Hematopoietic multipotent progenitor cell treated with erythropoietin and hydrocortisone succinate and interleukin-3 and kit ligand, for 17 days (in vitro differentiated cells): ENCODE results near the gene MIER3.
A peak's percentile ranks its signal among the peaks of the same experiment; 100 is the strongest.
"Not testable (repeated sequence)": the region's sequence is repeated elsewhere in the genome, so short reads cannot be mapped to it uniquely, and the experiment has no call there.

Experiments used
- DNase-seq: peaks from one replicate; pipeline ENCODE4 v3.0.0-alpha.2; 2015; ENCODE audit warnings: low spot score

The MIER3 gene, protein sequence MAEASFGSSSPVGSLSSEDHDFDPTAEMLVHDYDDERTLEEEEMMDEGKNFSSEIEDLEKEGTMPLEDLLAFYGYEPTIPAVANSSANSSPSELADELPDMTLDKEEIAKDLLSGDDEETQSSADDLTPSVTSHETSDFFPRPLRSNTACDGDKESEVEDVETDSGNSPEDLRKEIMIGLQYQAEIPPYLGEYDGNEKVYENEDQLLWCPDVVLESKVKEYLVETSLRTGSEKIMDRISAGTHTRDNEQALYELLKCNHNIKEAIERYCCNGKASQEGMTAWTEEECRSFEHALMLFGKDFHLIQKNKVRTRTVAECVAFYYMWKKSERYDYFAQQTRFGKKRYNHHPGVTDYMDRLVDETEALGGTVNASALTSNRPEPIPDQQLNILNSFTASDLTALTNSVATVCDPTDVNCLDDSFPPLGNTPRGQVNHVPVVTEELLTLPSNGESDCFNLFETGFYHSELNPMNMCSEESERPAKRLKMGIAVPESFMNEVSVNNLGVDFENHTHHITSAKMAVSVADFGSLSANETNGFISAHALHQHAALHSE

DNA sequence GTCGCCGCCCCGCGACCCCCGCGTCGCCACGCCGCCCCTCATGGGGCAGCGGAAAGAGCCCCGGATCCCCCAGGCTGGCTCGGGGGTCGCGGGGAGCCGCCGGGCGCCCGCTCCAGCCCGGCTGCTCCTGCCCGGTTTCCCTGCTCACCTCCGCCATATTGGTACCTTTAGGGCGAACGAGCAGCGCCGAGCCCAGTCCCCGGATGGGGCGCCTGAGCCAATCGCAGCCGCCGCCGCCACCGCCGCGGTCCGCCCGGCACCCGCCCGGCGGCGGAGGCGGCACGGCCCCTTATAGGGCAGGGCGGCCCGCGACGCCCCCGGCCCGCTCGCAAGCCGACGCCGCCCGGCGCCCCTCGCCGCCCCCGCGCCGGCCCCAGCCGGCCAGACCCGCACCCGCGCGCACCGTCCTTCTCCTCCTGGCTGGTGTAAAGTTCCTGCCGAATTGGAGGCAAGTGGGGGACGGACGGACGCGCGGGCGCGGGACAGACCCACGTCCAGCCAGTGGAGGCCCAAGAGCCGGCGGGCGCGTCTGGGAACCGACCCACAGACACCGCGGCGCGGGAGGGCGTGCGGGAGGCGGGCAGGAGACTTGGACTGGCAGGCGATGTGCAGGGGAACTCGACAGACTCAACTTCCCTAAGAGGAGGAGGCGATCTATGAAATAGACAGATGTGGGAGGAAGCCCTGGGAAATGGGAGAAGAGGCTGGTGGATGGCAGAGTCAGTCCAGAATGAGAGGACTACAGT is at the start of gene MIER3:
TSS of gene MIER3 (minus strand) at position 178 of the 746 bp plus-strand sequence. CDS start at position 157, 21 bp downstream.
- DNase-seq = peak; percentile 58

DNA sequence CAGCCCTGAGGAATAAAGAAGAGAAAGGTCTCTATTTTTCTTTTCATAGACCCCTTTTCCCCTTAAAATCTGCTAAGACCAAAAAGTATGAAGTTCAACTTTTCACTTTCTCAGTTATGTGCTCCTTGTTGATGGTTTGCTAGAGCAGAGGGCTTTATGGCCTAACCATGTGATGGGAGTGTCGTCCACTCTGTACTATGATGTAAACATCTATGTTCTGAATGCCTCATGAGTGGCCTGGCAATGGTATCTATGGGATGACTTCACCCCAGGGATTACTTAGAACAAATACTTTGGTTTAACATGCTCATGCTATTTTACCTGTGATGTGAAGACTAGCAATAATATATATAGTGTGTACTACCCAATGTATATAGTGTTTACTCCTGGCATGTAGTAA is 43.7 kb upstream of the MIER3 start:
- no peak for DNase-seq

DNA sequence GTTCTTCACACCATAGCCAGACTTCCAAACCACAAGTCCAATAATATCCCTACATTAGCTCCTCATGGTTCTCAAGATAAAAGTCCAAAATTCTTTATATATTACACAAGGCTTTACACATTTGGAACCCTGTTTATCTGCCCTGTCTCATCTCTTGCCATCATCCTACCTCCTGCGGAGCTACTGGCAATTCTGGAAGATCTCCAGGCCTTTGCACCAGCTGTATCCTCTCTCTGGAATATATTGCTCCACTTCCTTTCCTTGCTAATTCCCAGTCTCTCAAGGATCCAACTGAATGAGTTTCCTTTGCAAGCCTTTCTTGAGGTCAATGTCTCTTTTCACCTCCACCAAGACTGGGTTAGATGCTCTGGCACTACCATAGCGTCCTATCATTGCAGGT is 41.3 kb upstream of the MIER3 start:
- DNase-seq = no peak

DNA sequence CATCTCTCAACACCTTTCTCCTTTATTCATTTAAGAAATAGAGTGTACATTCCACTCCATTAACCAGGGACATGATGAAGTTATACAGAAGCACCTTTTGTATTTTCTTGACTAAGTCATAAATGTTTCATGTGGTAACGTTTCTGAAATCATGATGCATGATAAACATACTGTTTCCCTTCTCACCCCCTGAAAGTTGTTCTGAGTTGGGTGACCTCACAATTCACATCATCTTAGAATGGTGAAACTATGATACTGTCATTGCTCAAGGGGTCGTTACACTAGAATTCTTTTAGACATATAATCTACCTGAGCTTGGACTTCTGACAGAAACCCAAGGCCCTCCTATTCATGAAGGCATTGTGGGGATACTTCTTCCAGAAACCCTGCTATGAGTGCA is 37.8 kb upstream of the MIER3 start:
- no peak for DNase-seq

DNA sequence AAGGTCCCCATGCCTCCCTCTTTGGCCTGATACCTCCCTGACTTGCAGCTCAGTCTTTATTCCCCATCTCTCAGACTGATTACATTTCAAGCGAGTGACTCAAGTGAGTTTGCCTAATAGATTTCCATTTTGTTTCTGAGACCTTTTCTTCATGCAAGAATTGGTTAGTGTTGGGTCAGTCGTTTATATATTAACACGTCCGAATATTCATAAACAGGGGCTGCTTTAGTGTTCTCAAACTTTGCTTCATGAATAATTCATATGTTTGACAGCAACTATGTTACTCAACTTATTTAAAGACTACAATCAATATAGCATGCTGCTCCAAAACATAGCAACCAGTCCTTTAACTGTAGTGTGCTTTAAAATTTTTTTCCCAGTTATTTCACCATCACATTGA is 36.6 kb upstream of the MIER3 start:
- no peak for DNase-seq

DNA sequence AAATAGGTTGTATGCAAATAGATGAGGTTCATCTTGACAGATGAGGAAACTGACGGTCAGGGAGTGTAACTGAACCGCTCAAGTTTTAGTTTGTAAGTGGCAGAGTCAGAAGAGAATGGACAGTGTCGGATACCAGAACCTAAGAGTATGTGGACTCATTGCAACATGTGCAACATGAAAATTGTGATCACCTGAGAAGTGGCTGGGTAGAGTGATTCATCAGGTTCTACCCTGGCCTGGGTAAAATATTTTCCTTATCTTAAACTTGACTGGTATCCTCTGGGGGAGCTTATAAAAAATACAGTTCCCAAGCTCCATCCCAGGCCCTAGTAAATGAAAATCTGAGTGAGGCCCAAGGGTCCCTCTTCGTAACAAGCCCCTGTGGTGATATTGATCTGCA is 35.2 kb upstream of the MIER3 start:
- DNase-seq = no peak

DNA sequence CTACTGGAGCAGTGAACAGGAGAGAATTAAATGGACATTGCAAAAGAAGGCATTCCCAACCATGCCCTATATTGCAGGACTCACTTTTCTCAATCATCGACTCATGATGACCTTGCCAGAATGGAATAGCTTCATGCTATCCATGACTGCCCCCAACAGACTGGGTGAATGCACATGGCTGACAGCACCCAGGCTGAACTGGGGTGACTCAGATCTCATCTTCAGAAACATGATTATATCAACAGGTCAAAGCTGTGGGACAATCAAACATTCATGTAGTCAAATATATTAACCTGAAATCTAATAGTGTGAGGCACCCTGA is 34.7 kb upstream of the MIER3 start:
- DNase-seq = no peak

DNA sequence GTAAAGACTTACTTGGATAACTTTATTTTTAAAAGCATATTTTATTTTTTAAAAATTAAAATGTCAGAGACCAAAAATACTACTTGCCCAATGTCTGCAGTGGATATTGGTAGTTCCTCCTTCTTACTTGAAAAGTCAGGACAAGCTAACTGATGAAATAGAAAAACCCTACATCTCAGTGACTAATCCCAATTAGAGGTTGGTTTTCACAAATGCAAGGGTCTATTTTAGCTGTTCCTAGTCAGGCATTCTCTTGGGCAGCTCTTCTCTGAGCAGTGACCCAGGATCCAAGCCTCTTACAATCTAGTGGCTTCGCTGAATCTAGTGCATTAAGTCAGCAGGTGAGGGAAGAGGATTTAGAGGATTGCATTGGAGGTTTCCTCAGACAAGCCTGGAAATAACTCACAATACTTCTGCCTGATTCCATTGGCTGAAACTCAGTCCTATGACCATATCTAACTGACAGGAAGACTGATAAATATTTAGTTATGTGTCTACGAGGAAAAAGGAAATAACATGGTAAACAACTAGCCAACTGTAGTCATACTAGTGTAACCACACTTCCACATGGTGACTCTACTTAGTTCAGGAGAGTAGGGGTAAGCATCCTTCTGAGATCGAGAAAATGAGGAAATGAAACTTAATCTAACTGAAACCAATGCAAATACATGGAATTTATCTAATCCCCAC is 34.2 kb upstream of the MIER3 start:
- no peak for DNase-seq

DNA sequence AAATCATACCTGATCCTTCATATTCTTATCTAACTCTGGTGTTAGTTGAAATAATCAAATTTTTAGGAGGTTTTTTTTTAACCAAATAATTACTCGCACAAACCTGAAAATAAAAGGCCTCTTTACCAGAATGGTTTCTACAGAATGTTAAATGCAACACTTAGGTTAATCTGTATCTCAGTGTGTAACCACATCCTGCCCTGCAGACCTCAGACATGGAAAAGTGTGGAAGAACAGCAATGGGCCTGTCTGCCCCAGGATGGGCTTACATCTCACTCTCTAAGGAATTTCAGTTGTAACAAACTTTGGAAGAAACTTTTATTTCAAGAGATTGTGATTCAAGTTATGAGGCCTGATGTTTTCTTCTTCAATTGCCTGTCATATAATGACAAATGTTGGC is 32.5 kb upstream of the MIER3 start:
- DNase-seq = no peak

DNA sequence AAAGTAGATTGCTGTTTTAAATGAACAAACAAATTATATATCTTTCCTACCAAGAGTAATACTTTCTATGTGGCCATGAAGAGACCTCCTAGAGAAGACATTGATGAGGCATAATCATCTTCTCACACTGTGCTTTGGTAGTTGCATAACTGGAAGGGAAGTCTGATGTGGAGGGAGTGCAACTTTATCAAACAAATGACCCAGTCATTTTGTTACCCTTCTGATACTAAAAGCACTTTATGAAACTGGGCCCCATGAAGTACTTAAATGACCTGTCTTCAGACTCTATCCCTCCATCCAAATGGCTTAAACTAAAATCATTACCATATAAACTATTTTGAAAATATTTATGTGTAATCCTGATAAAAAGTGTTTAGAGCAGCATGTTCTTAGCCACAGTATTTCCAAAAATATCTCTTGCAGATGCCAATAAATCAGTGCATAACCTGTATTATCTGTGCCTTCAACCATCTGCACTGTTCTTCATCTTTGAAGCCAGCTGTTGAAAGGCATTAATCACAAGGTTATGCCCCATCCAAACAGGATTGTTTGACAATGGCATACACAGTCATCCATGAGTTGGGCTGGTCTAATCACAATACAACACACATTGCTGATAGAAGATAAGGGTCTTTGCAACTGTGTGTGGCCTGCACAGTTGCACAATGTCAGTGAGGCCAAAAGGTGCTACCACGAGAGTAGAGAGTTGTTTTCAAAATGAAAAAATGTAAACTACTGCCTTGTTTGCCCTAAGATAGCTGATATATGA is 31.9 kb upstream of the MIER3 start:
- no peak for DNase-seq

DNA sequence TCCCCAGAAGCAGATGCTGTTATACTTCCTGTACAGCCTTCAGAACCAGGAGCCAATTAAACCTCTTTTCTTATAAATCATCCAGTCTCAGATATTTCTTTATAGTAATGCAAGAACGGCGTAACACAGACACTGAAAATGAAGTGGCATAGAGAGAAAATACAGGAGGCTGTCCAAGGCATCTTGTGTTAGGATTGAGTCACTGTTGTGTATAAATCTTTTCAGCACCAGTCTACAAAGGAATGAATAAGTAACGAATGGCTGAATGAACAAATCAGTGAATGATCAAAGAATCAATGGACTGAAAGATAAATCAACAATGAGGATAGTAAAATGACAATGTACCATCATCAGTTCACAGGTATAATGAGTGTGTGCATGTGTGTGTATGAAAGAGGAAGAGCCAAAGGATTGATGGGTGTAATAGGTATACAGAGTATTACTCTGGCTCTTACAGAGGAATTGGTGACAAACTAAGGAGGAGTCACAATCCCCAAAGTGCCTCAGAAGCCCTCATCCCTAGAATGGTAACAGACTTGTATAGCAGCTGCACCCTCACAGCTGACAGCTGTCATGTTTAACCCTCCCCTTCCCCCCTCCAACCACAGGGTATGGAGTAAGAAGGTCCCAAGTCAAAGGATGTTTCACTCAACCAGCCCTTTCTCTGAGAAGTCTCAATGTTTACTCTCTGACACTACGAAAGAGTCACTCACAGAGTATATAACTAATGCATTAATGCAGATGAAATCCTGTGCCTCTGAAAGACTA is 29.8 kb upstream of the MIER3 start:
- DNase-seq = no peak

DNA sequence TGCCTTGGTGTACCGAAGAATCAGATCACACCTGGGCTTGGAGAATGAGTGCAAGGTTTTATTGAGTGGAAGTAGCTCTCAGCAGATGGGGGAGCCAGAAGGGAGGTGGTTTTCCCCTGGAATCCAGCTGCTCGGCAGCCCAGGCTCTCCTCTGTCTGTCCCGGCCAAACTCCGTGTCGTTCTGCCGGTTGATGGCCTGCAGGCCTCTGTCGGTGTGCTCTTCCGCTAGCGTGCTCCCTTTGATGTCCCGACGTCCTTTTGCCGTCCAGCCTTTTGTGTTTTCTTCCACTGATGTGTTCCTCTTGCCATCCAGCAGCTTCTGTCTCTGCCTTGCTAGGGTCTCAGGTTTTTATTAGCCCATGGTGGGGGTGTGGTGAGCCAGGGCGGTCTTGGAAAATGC is 28.0 kb upstream of the MIER3 start:
- no peak for DNase-seq

DNA sequence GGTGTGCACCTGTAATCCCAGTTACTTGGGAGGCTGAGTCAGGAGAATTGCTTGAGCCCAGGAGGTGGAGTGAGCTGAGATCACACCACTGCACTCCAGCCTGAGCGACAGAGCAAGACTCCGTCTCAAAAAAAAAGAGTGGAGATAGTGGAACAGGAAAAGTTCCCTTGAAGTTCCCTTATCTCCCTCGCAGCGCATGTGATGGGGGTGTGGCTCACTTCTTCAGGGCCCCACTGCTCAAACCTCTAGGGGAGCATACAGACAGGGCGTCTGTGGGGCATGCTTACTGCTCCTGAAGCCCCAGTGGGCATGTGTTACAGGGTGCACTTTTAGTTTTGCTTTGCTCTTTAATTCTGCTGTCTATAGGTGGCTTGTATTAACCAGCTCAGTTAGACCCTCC is 27.6 kb upstream of the MIER3 start:
- not testable (repeated sequence) for DNase-seq

DNA sequence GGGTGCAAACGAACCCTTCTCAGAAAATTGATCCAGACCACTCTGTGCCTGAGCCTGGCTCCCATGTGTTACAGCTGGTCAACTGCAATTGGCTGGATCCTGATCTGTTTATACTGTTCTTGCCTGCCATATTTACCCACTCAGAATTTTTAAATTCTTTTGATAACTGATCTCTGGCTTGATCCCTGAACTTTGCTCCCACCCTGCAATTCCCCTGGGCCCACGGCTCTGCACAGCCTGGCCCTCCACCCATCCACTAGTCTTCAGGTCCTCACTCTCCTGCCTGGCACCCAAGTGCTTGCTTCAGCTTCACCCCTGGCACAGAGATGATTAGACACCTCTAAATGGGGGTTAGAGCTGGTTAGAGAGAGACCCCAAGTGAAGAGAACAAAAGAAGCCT is 25.9 kb upstream of the MIER3 start:
- DNase-seq = no peak

DNA sequence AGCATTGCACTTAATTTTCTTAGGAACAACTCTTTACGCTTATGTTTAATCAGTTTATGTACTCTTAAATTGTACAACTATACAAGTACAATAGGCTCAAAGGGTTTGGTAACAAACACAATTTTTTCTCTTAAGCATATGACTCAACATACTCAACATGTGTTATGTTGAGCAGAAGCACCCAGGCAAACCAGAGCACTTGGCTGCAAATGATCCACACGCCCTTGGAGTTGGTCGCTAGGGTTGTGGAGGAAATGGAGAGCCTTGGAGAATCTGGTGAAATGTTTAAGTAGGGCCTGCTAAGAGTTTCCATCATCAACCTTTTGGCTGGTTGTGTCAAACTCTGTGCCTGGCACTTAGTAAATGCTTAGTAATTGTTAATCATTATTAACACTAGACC is 25.1 kb upstream of the MIER3 start:
- no peak for DNase-seq

DNA sequence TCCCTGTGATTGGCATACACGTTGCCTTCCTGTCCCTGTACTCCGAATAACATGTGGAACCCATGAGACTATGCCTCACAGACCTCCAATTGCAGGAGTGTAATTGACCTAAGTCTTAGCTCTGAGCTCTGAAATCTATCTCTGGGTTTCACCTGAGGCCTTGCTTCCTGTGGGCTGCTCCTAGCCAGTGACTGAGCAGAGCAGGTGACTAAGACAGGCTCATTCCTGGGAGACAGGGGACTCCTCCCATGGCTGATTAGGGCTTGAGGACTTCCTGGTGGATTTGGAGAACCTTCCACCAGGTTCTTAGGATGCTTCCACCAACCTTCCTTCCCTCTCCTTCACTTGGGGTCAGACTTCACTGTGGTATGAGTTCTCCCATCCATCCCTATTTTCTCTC is 22.3 kb upstream of the MIER3 start:
- no peak for DNase-seq

DNA sequence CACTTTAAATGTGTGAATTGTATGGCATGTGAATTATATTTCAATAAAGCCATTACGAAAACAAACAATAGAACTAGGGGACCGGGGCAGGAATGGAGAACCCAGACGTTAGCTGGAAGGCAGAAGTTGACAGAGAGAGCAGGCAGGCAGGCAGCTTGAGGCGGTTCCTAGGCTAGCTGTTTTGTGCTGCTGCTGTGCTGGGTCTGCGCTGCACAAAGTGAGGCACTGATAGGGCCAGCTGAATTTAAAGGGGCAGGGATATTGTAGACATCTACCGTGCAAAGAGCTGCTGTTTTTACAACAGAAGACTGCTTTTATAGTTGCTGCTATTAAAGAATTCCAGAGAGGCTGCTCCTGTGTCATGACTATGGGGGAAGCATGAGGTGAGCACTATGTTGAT is 21.6 kb upstream of the MIER3 start:
- no peak for DNase-seq

DNA sequence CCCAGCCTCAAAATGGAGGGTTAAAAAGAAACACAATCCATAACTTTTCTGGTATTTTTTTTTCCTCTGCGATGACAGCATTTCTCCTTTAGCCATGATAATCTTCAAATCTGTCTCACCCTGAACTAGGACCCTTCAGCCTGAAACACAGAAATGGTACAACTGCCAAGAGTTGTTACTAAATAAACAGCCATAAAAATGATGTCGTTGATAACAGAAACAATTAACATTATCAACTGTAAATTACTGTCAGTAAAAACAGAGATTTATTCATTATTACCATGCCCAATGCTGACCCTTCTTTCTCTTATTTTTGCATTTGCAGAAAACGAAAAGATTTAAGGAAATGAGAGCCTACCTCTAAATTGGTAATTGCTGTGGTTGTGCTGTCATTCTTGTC is 19.4 kb upstream of the MIER3 start:
- DNase-seq = no peak

DNA sequence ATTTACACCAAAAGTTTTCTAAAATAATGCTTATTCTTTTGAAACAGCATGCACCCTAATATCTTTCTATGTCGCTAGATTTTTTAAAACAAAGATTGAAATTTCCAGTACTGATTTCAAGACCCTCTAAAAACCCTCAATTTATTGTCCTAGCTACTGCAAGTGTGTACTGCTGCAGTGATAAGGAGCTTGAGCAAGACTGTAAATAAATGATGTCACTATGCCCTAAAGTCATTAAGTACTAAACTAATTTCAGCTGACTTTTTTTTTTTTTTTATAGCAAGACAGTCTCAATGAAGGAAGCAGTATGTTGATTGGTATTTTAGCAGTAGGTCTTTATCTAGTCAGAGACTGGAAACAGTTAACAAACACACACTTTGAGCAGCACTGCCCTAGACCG is 12.2 kb upstream of the MIER3 start:
- DNase-seq = no peak

DNA sequence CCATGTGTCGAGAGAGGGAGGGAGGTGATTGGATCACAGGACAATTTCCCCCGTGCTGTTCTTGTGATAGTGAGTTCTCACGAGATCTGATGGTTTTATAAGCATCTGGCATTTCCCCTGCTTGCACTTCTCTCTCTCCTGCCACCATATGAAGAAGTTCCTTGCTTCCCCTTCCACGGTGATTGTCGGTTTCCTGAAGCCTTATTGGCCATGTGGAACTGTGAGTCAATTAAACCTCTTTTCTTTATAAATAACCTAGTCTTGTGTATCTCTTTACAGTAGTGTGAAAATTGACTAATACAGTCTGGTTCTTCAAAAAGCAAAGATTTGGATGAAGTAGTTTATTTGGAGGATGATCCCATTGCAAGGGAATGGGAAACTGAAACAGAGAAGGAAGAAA is 11.3 kb upstream of the MIER3 start:
- DNase-seq = no peak

DNA sequence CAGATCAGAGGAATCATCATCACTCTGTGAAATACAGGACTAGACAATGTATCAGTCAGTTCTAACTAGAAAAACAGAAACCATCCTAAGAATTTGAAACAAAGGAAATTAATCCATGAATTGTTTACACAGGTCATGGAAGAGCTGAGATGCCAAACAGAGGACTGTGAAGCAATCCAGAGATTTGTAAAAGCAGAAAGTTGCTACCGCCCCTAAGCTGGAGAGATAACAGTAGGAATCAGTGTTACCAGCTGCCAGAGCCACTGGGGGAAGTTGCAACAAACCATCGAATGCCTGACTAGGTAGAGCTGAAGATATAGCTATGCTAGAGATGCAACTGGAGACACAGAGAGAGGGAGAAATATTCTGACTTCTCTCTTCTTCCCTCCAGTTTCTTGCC is 10.4 kb upstream of the MIER3 start:
- no peak for DNase-seq
